Measurements from ENCODE around the gene S100A10.
A peak's percentile ranks its signal among the peaks of the same experiment; 100 is the strongest.

S100A10 gene

GRCh38 chr1:152009691-152010090 lies 16.0 kb upstream of the S100A10 start:
- DNase-seq = no peak

GRCh38 chr1:152007047-152007446 lies 13.4 kb upstream of the S100A10 start:
- no peak for DNase-seq

GRCh38 chr1:152005360-152005912 lies 11.8 kb upstream of the S100A10 start:
- DNase-seq = no peak

GRCh38 chr1:152003846-152004442 lies 10.3 kb upstream of the S100A10 start:
- DNase-seq = no peak

- DNase-seq = no peak
Measured at GRCh38 chr1:152002960-152003359, 9.3 kb upstream of the S100A10 start.

- peak; percentile 62 for DNase-seq
Measured at GRCh38 chr1:152001631-152002584, 8.2 kb upstream of the S100A10 start.

- DNase-seq = no peak
Measured at GRCh38 chr1:152000964-152001630, 7.4 kb upstream of the S100A10 start.

- DNase-seq = no peak
Measured at GRCh38 chr1:151998611-151999362, 5.1 kb upstream of the S100A10 start.

- DNase-seq = no peak
Measured at GRCh38 chr1:151997284-151997570, 3.6 kb upstream of the S100A10 start.

GRCh38 chr1:151995774-151996173 lies 2.1 kb upstream of the S100A10 start:
- DNase-seq = no peak

GRCh38 chr1:151994956-151995355 lies 1.3 kb upstream of the S100A10 start:
- DNase-seq = no peak

- DNase-seq = no peak
Measured at GRCh38 chr1:151993084-151993733, 450 bp downstream of the S100A10 start.

- DNase-seq = no peak
Measured at GRCh38 chr1:151992303-151993083, 1.2 kb downstream of the S100A10 start.

GRCh38 chr1:151991663-151992302 lies 1.9 kb downstream of the S100A10 start:
- no peak for DNase-seq

GRCh38 chr1:151990856-151991198 lies 2.8 kb downstream of the S100A10 start:
- peak; percentile 16 for DNase-seq

GRCh38 chr1:151990058-151990855 lies 3.4 kb downstream of the S100A10 start:
- DNase-seq = no peak

GRCh38 chr1:151989211-151989862 lies 4.3 kb downstream of the S100A10 start:
- no peak for DNase-seq

GRCh38 chr1:151988405-151988923 lies 5.2 kb downstream of the S100A10 start:
- no peak for DNase-seq

GRCh38 chr1:151986501-151987190 lies 7.0 kb downstream of the S100A10 start:
- no peak for DNase-seq
